Fibroblast of peridontal ligament (primary cell): ENCODE results near the gene ERBB4.
A peak's percentile ranks its signal among the peaks of the same experiment; 100 is the strongest.

Source experiments
- DNase-seq: peaks from one replicate; pipeline ENCODE4 v3.0.0-alpha.2; 2010; ENCODE audit errors: extremely low read depth

ERBB4 gene

GRCh38 chr2:211836409-211836808 lies 702.2 kb downstream of the ERBB4 start:
- no peak for DNase-seq

- no peak for DNase-seq
Measured at GRCh38 chr2:211835695-211836094, 702.9 kb downstream of the ERBB4 start.

GRCh38 chr2:211833582-211834279 lies 704.9 kb downstream of the ERBB4 start:
- no peak for DNase-seq

- DNase-seq: no peak
Measured at GRCh38 chr2:211829725-211830124, 708.9 kb downstream of the ERBB4 start.

GRCh38 chr2:211823886-211824479 lies 714.6 kb downstream of the ERBB4 start:
- DNase-seq: no peak

GRCh38 chr2:211822686-211823335 lies 715.8 kb downstream of the ERBB4 start:
- DNase-seq: no peak

GRCh38 chr2:211816754-211817153 lies 721.8 kb downstream of the ERBB4 start:
- peak; percentile 27 for DNase-seq

GRCh38 chr2:211812587-211812986 lies 726.0 kb downstream of the ERBB4 start:
- DNase-seq: no peak

GRCh38 chr2:211802666-211803065 lies 735.9 kb downstream of the ERBB4 start:
- no peak for DNase-seq

GRCh38 chr2:211800001-211800400 lies 738.6 kb downstream of the ERBB4 start:
- DNase-seq: no peak

GRCh38 chr2:211798868-211799267 lies 739.7 kb downstream of the ERBB4 start:
- DNase-seq: no peak

GRCh38 chr2:211793690-211794089 lies 744.9 kb downstream of the ERBB4 start:
- no peak for DNase-seq

- DNase-seq: no peak
Measured at GRCh38 chr2:211789982-211790381, 748.6 kb downstream of the ERBB4 start.

GRCh38 chr2:211766689-211767088 lies 771.9 kb downstream of the ERBB4 start:
- no peak for DNase-seq

- DNase-seq: no peak
Measured at GRCh38 chr2:211762479-211762878, 776.1 kb downstream of the ERBB4 start.

- DNase-seq: no peak
Measured at GRCh38 chr2:211760103-211760502, 778.5 kb downstream of the ERBB4 start.

GRCh38 chr2:211756266-211756665 lies 782.3 kb downstream of the ERBB4 start:
- peak; percentile 75 for DNase-seq

GRCh38 chr2:211755187-211755586 lies 783.4 kb downstream of the ERBB4 start:
- no peak for DNase-seq

- no peak for DNase-seq
Measured at GRCh38 chr2:211751848-211752247, 786.8 kb downstream of the ERBB4 start.

GRCh38 chr2:211748339-211748738 lies 790.3 kb downstream of the ERBB4 start:
- DNase-seq: no peak

- DNase-seq: peak; percentile 81
Measured at GRCh38 chr2:211745295-211746097, 793.1 kb downstream of the ERBB4 start.

- DNase-seq: no peak
Measured at GRCh38 chr2:211744379-211744778, 794.2 kb downstream of the ERBB4 start.
